Measurements from ENCODE around the gene ETV5.

Gene ETV5

DNA sequence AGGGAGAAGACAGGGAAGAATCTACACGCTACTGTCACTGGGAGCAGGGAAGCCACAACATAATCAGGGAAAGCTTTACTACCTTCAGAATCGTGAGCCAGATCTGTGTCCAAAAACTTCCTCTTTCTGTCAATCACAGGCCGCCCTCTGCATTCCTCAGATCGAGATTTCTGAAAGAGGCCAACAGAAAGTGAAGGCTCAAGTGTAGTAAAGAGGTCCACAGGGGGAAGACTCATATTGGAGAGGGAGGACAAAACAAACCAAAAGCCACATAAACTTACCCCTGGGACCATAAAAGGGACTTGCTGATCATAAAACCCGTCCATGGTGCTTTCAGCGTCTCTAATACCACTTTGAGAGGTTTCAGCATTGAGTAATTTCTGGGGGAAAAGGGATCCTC, 3.3 kb downstream of the ETV5 start:
- H3K4me3 ChIP-seq (ENCODE audit: low read length), result no peak overlapping the region
- TF ChIP-seq CTCF (conservative IDR thresholded peaks at IDR 0.05; ENCODE audit: low read length), result no peak
- DNase-seq (ENCODE audit: low read depth), result no peak

DNA sequence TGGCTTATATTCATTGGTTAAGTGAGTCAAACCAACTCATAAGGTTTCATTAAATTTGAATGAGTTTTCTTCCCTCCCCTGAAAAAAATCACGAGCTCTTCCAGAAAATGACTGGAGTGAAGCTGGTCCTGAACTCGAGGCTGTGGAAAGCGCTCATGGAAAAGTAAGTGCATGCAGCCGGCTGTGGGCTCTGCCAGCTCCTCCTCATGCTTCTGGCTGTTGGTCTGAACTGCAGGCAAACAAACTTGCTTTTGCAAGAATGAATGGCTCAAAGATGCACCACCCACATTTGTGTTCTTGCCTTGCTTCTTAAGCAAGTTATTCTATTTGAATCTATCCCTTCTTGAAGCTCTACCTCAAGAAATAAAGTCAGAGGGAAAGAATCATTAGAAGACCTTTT, 6.2 kb downstream of the ETV5 start:
- TF ChIP-seq CTCF (conservative IDR thresholded peaks at IDR 0.05; ENCODE audit: low read length), result no peak; the same call in 1 of the 2 replicates
- H3K4me3 ChIP-seq (ENCODE audit: low read length), result no peak overlapping the region
- DNase-seq (ENCODE audit: low read depth), result peak; percentile 52

DNA sequence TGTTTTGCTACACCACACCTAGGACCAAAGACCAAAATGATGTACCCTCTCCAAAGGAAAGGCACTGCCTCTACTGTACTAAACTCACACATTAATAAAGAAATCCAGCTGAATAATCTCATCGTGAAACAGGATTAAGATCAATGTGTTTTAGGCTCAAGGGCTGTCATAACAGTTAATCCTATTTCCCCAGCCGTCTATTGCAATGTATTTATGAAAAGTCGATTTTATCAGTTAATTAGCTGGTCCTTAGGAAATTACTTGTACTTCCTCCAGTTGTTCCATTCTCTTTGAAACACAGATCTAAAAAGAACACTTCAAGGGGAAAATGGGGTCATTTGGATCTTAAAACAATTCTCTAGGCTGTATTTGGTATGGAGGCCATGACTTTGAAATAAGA, 8.5 kb downstream of the ETV5 start:
- TF ChIP-seq CTCF (conservative IDR thresholded peaks at IDR 0.05; ENCODE audit: low read length), result no peak
- DNase-seq (ENCODE audit: low read depth), result no peak
- no peak overlapping the region for H3K4me3 ChIP-seq (ENCODE audit: low read length)

GRCh38 chr3:186099178-186099577, 9.7 kb downstream of the ETV5 start:
- peak; percentile 82 for DNase-seq (ENCODE audit: low read depth)
- no peak overlapping the region for H3K4me3 ChIP-seq (ENCODE audit: low read length)
- no peak for TF ChIP-seq CTCF (conservative IDR thresholded peaks at IDR 0.05; ENCODE audit: low read length)

DNA sequence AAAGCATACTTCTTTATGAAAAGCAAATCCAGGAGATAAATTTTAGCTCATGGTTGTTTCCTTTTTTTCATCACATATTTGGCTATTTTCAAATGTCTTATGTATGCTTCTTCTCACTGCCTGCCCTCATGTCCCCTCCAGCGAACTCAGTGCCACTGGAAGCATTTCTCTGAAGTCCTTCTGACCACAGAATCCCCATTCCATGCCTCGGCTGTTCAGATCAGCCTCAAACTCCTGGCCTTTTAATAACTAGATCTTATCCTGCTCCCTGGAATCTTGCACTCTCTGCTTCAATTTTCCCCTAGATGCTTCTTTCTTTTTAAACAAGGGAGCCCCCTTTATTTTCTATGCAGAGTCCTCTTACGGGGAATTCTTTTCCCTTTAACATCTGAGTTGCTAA, 10.1 kb downstream of the ETV5 start:
- TF ChIP-seq CTCF (conservative IDR thresholded peaks at IDR 0.05; ENCODE audit: low read length), result no peak
- H3K4me3 ChIP-seq (ENCODE audit: low read length), result no peak overlapping the region
- DNase-seq (ENCODE audit: low read depth), result peak; percentile 21

DNA sequence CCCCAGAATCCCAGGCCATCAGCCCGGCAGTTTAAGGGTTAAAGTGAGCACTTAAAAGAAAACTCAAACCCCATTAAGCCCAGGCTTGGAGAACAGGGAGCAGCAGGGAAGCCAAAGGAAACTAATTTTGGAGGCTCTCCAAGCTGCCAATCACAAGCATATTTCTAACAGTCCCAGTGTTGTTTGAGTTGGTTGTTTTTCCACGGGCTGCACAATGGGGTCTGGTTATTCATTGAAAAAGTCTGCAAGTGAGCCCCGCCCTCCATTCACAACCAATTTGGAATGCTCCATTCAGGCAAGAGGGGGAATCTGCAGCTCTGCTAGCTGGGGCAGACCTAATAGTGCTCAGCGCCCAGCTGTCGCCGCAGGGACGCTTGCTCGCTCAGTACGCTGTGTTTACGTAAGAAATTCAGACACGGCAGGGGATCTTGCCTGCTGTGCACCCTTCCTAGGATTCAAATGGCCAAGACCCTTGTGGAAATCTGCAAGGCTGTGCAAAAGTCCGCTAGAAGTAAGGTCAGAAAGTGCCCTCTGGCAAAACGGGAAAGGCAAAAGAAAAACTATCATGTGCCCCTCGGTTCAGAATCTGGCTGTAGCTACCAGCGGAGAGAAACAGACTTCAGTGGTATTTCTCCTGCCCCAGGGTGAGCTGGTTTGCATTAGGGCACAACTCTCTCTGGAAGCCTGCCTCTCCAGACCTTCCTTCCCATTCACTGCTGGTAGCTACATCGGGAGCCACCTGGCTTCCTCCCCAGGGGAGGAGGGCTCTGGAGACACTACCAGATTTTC, 11.0 kb downstream of the ETV5 start:
- peak; percentile 77 for DNase-seq (ENCODE audit: low read depth)
- no peak for TF ChIP-seq CTCF (conservative IDR thresholded peaks at IDR 0.05; ENCODE audit: low read length)
- H3K4me3 ChIP-seq (ENCODE audit: low read length), result peak overlapping the region; percentile 57

DNA sequence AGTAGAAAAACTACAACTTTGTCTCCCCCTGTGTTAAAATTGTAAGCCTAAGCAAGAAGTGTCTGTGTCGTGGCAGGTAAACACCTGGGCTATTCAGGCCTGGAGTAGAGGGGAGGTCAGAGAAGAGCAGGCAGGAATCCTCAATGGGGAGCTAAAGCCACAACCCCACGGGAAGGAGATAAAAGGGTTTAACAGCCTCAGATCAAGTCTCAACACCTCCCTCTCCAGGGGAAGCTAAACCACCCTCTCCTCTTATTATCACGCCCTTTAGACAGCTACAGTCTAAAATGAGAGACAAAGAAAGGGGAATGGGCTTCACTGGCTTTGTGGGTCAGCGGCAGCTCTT, 11.6 kb downstream of the ETV5 start:
- TF ChIP-seq CTCF (conservative IDR thresholded peaks at IDR 0.05; ENCODE audit: low read length), result no peak
- no peak for DNase-seq (ENCODE audit: low read depth)
- peak overlapping the region; percentile 57; the same call in 1 of the 2 replicates for H3K4me3 ChIP-seq (ENCODE audit: low read length)

Measured in AG10803 (cell line).